Neural progenitor cell (in vitro differentiated cells): ENCODE measurements around the gene EXD3. TPM values are rescaled to one million over a fixed set of nuclear protein-coding genes. Genes with fewer than 3 reads are reported as not detected.

Experiments
- DNase-seq: peaks from one replicate; pipeline ENCODE4 v3.0.0-alpha.2; 2016; ENCODE audit warnings: low spot score
- H2AFZ ChIP-seq: fragments of 200-600 bp; sonication (generic); replicated peaks from 2 replicates; pipeline ENCODE4 v1.6.1; 2016; ENCODE audit warnings: antibody characterized with exemption
- H3F3A ChIP-seq: fragments of 200-600 bp; sonication (generic); 2 replicates; pipeline ENCODE4 v1.6.1; 2016; ENCODE audit warnings: antibody characterized with exemption, low read depth
- H3K27ac ChIP-seq: fragments of 200-600 bp; sonication (generic); 2 replicates; pipeline ENCODE4 v1.5.1; 2016; ENCODE audit warnings: mild to moderate bottlenecking
- H3K27me3 ChIP-seq: fragments of 200-600 bp; sonication (generic); 2 replicates; pipeline ENCODE4 v1.6.1; 2016; ENCODE audit warnings: mild to moderate bottlenecking, moderate library complexity
- H3K36me3 ChIP-seq: fragments of 200-600 bp; sonication (generic); 2 replicates; pipeline ENCODE4 v1.5.1; 2016
- H3K4me1 ChIP-seq: fragments of 200-600 bp; sonication (generic); 2 replicates; pipeline ENCODE4 v1.6.1; 2016; ENCODE audit warnings: mixed run types
- H3K4me2 ChIP-seq: fragments of 200-600 bp; sonication (generic); 2 replicates; pipeline ENCODE4 v1.6.1; 2016
- H3K4me3 ChIP-seq: fragments of 200-600 bp; sonication (generic); 2 replicates; pipeline ENCODE4 v1.5.1; 2016
- H3K79me2 ChIP-seq: fragments of 200-600 bp; sonication (generic); 2 replicates; pipeline ENCODE4 v1.6.1; 2016; ENCODE audit warnings: low read depth
- H3K9ac ChIP-seq: fragments of 200-600 bp; sonication (generic); 2 replicates; pipeline ENCODE4 v1.6.1; 2016
- H3K9me3 ChIP-seq: fragments of 200-600 bp; sonication (generic); 2 replicates; pipeline ENCODE4 v1.5.1; 2016; ENCODE audit warnings: low read depth
- H4K20me1 ChIP-seq: fragments of 200-600 bp; sonication (generic); 2 replicates; pipeline ENCODE4 v1.6.1; 2016; ENCODE audit warnings: low read depth
- H3K27ac Mint-ChIP-seq: 3 replicates; pipeline ENCODE4 v1.8.0; 2021; ENCODE audit warnings: mixed read lengths
- H3K27me3 Mint-ChIP-seq: 2 replicates; pipeline ENCODE4 v1.8.0; 2022; ENCODE audit warnings: low read depth, mild to moderate bottlenecking, inconsistent platforms, moderate library complexity, mixed read lengths; ENCODE audit not compliant: insufficient read depth
- H3K36me3 Mint-ChIP-seq: 3 replicates; pipeline ENCODE4 v1.8.0; 2021; ENCODE audit warnings: mixed read lengths
- H3K4me1 Mint-ChIP-seq: 3 replicates; pipeline ENCODE4 v1.8.0; 2021; ENCODE audit warnings: mixed read lengths
- H3K4me3 Mint-ChIP-seq: 3 replicates; pipeline ENCODE4 v1.8.0; 2021; ENCODE audit warnings: mild to moderate bottlenecking, moderate library complexity, mixed read lengths
- H3K9me3 Mint-ChIP-seq: 3 replicates; pipeline ENCODE4 v1.8.0; 2020; ENCODE audit warnings: mixed read lengths
- EZH2 ChIP-seq: fragments of 200-600 bp; sonication (generic); IDR thresholded peaks from 2 replicates; pipeline ENCODE4 v1.6.1; 2017; ENCODE audit warnings: antibody characterized with exemption, mild to moderate bottlenecking, moderate library complexity
- EZH2phosphoT487 ChIP-seq: fragments of 200-600 bp; sonication (generic); IDR thresholded peaks from 2 replicates; pipeline ENCODE4 v1.6.1; 2017; ENCODE audit warnings: antibody characterized with exemption
- total RNA-seq: library from RNA; depleted of rRNA; stranded (reverse); fragments of >200 nt; gene quantifications from 2 replicates; pipeline ENCODE4 v1.2.3, GENCODE V29; 2015; ENCODE audit warnings: low replicate concordance
- TF ChIP-seq, protein P1 (sequence below): fragments of 200-600 bp; sonication (generic); IDR thresholded peaks from 2 replicates; pipeline ENCODE4 v1.5.1; 2017; ENCODE audit warnings: antibody characterized with exemption, mild to moderate bottlenecking

Gene EXD3
- total RNA-seq, 1 donor from 2014 or later: 4.7 TPM

- Histone ChIP-seq H3K36me3 (no peaks in the 10 kb centered on the region), H3K9me3 (no peaks in the 10 kb centered on the region), H3F3A (peaks cover 67% of the 10 kb centered on the region), H3K27me3 (peaks cover 36% of the 10 kb centered on the region), H3K9ac (peak within 1 kb of the TSS; percentile 28), H3K4me2 (peak within 1 kb of the TSS; percentile 99), H3K4me3 (peak within 1 kb of the TSS; percentile 83), H3K27ac (no peak within 1 kb of the TSS), H2AFZ (no peak within 1 kb of the TSS), H4K20me1 (peaks cover 46% of the 10 kb centered on the region), H3K4me1 (peaks cover 69% of the 10 kb centered on the region), H3K79me2 (peaks cover 18% of the 10 kb centered on the region)
- H3K36me3 Mint-ChIP-seq: peaks cover 3% of the 10 kb centered on the region
- no peaks in the 10 kb centered on the region for H3K9me3 Mint-ChIP-seq
- peak within 1 kb of the TSS; percentile 98 for H3K4me3 Mint-ChIP-seq
- peak; percentile 94 for DNase-seq
- TF ChIP-seq EZH2 (no peak), EZH2phosphoT487 (no peak)
- TF ChIP-seq, protein P1, sequence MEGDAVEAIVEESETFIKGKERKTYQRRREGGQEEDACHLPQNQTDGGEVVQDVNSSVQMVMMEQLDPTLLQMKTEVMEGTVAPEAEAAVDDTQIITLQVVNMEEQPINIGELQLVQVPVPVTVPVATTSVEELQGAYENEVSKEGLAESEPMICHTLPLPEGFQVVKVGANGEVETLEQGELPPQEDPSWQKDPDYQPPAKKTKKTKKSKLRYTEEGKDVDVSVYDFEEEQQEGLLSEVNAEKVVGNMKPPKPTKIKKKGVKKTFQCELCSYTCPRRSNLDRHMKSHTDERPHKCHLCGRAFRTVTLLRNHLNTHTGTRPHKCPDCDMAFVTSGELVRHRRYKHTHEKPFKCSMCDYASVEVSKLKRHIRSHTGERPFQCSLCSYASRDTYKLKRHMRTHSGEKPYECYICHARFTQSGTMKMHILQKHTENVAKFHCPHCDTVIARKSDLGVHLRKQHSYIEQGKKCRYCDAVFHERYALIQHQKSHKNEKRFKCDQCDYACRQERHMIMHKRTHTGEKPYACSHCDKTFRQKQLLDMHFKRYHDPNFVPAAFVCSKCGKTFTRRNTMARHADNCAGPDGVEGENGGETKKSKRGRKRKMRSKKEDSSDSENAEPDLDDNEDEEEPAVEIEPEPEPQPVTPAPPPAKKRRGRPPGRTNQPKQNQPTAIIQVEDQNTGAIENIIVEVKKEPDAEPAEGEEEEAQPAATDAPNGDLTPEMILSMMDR: no peak
- H3K27me3 Mint-ChIP-seq: peaks cover 7% of the 10 kb centered on the region
- H3K27ac Mint-ChIP-seq: no peak within 1 kb of the TSS
- peaks cover 46% of the 10 kb centered on the region for H3K4me1 Mint-ChIP-seq
These were observed 120.9 kb downstream of the EXD3 start, which contains the start of gene NRARP for GRCh38 chr9:137302118-137302448. Gene NRARP (minus strand): TSS chr9:137302271. CDS start chr9:137301928, 343 bp downstream.

DNA sequence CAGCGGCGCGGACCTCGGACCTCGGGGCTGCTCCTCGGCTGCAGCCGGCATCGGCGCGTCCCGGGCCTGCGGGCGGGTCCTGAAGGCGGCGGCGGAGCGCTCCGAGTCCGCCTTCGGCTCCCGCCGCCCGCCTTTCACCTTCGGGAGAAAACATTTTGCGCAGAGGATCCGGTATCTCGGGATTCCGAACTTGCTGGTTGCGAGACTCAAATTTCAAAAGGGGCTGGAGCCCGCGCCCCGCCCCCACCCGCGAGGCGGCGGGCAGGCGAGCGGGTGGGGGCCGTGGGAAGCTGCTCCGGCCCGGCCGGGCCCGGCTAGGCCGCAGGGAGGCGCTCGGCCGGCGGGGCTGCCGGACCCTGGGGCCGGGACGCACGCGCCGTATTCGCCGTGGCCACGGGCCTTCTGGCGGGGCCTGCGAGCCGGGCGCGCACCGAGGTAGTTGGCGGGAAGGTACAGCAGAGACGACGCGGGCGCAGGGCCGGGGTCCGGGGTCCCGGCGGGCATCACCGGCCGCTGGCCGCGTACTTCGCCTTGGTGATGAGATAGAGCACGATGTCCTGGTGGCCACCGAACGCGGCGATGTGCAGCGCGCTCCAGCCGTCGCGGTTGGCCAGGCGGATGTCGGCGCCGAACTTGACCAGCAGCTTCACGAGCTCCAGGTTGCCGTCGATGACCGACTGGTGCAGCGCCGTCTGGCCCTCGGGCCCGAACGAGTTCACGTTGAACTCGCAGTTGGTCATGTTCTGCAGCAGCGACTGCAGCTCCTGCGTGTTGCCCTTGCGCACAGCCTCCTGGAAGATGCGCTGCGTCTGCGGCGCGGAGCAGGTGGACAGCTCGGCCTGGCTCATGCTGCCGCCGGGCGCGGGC is 121.6 kb downstream of the EXD3 start:
- Histone ChIP-seq H3K27ac (no peak overlapping the region), H3K4me3 (peak overlapping the region; percentile 83), H4K20me1 (peaks cover 50% of the 10 kb centered on the region), H3K9me3 (no peaks in the 10 kb centered on the region), H3K9ac (peak overlapping the region; percentile 28), H3F3A (peaks cover 75% of the 10 kb centered on the region), H3K36me3 (no peaks in the 10 kb centered on the region), H2AFZ (no peak overlapping the region), H3K4me1 (peaks cover 68% of the 10 kb centered on the region), H3K4me2 (peak overlapping the region; percentile 99), H3K27me3 (peaks cover 44% of the 10 kb centered on the region), H3K79me2 (peaks cover 18% of the 10 kb centered on the region)
- Mint-ChIP-seq H3K4me1 (peaks cover 49% of the 10 kb centered on the region), H3K9me3 (no peaks in the 10 kb centered on the region), H3K27me3 (peaks cover 9% of the 10 kb centered on the region), H3K4me3 (peak overlapping the region; percentile 98), H3K36me3 (peaks cover 3% of the 10 kb centered on the region), H3K27ac (no peak overlapping the region)
- TF ChIP-seq EZH2: peak; percentile 36
- TF ChIP-seq EZH2phosphoT487: no peak
- TF ChIP-seq, protein P1: peak; percentile 50
- peak; percentile 91 for DNase-seq

GRCh38 chr9:137300567-137301080 is 122.3 kb downstream of the EXD3 start:
- peaks cover 75% of the 10 kb centered on the region for H3F3A ChIP-seq
- Mint-ChIP-seq H3K4me3 (peak overlapping the region; percentile 98), H3K36me3 (peaks cover 3% of the 10 kb centered on the region), H3K27me3 (peaks cover 9% of the 10 kb centered on the region), H3K27ac (no peak overlapping the region), H3K9me3 (no peaks in the 10 kb centered on the region), H3K4me1 (peaks cover 51% of the 10 kb centered on the region)
- H3K36me3 ChIP-seq: no peaks in the 10 kb centered on the region
- peaks cover 50% of the 10 kb centered on the region for H3K27me3 ChIP-seq
- peaks cover 63% of the 10 kb centered on the region for H3K4me1 ChIP-seq
- DNase-seq: peak; percentile 90
- H4K20me1 ChIP-seq: peaks cover 50% of the 10 kb centered on the region
- H3K4me2 ChIP-seq: peak overlapping the region; percentile 99
- no peak overlapping the region for H3K27ac ChIP-seq
- peak overlapping the region; percentile 28 for H3K9ac ChIP-seq
- peaks cover 18% of the 10 kb centered on the region for H3K79me2 ChIP-seq
- H3K4me3 ChIP-seq: peak overlapping the region; percentile 83
- no peaks in the 10 kb centered on the region for H3K9me3 ChIP-seq
- no peak overlapping the region for H2AFZ ChIP-seq
- TF ChIP-seq EZH2 (peak; percentile 32), EZH2phosphoT487 (no peak)
- TF ChIP-seq, protein P1: no peak
